Gastroesophageal sphincter (tissue), 4 donors: ENCODE data around the gene CDH13. TPM values are rescaled to one million over a fixed set of nuclear protein-coding genes. Genes with fewer than 3 reads are reported as not detected.
A peak's percentile ranks its signal among the peaks of the same experiment; 100 is the strongest.

Experiments
- ATAC-seq: fragments of 150-250 bp; one replicate; pipeline ENCODE4 v1.9.1; 2016; ENCODE audit warnings: mild to moderate bottlenecking, moderate library complexity
- H3K27ac ChIP-seq, 4 donors: fragments of 200-600 bp; sonication (generic) in 3 of 4; 1 replicate in 3 of 4; 2 replicates in 1 of 4; pipeline ENCODE4 v1.5.1; 2016 to 2019
- H3K27me3 ChIP-seq: fragments of 200-600 bp; sonication (generic); one replicate; pipeline ENCODE4 v1.5.1; 2019
- H3K36me3 ChIP-seq, 2 donors: fragments of 200-600 bp; sonication (generic); one replicate each; pipeline ENCODE4 v1.5.1; 2019; ENCODE audit warnings: control low read depth in 1 of 2
- H3K4me1 ChIP-seq, 3 donors: fragments of 200-600 bp; sonication (generic); 1 replicate in 2 of 3; 2 replicates in 1 of 3; pipeline ENCODE4 v1.5.1; 2016 to 2019; ENCODE audit warnings: control low read depth in 2 of 3
- H3K4me3 ChIP-seq, 2 donors: fragments of 200-600 bp; sonication (generic); one replicate each; pipeline ENCODE4 v1.5.1; 2019; ENCODE audit warnings: mild to moderate bottlenecking in 1 of 2, moderate library complexity in 1 of 2
- H3K9me3 ChIP-seq, 3 donors: fragments of 200-600 bp; sonication (generic); one replicate each; pipeline ENCODE4 v1.5.1; 2017 to 2019; ENCODE audit warnings: control low read depth in 2 of 3
- EP300 ChIP-seq: sonication (generic); formaldehyde crosslinking; IDR thresholded peaks from one replicate; pipeline ENCODE4 v1.6.1; 2017; ENCODE audit warnings: antibody characterized with exemption, mild to moderate bottlenecking
- POLR2A ChIP-seq, 2 donors: fragments of 450-650 bp; IDR thresholded peaks; one replicate each; pipeline ENCODE4 v1.6.1; 2017; ENCODE audit warnings: antibody characterized with exemption in 2 of 2, mild to moderate bottlenecking in 2 of 2, moderate library complexity in 1 of 2
- POLR2AphosphoS5 ChIP-seq: sonication (generic); formaldehyde crosslinking; IDR thresholded peaks from one replicate; pipeline ENCODE4 v1.6.1; 2017; ENCODE audit warnings: antibody characterized with exemption
- WGBS, 2 donors: methylation state at CpG; one replicate each; pipeline ENCODE4 v1.1.5; 2018; ENCODE audit warnings: low coverage in 1 of 2; 5-methylcytosine and 5-hydroxymethylcytosine counted together
- total RNA-seq, 4 donors: library from RNA; depleted of rRNA; stranded (reverse); fragments of >200 nt; gene quantifications; one replicate each; pipeline ENCODE4 v1.1.0, GENCODE V29; 2016
- TF ChIP-seq, protein P1 (sequence below), 4 experiments: fragments of 200-600 bp in 2 of 4; fragments of 450-650 bp in 2 of 4; sonication (generic) in 1 of 4; IDR thresholded peaks; one replicate each; pipeline ENCODE4 v1.5.1; 2017 to 2019; ENCODE audit warnings: antibody characterized with exemption in 4 of 4, mild to moderate bottlenecking in 2 of 4, moderate library complexity in 2 of 4

Gene CDH13
- total RNA-seq, 4 donors from 2014 or later: 4.2 to 22.3 (median 11.4) TPM

DNA sequence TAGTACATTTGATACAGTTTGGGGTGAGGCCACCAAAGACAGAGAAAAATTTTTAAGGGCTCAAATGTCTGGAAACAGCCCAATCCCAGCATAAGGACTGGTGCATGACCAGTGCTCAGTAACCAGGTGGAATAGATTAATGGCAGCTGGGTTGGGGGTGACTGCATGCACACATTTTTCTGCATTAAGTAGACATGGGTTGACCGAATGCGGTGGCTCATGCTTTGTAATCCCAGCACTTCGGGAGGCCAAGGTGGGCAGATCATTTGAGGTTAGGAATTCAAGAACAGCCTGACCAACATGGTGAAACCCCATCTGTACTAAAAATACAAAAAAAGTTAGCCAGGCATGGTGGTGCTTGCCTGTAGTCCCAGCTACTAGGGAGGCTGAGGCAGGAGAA is 1060.0 kb downstream of the CDH13 start:
- Histone ChIP-seq H3K4me3 (no peak overlapping the region), H3K27me3 (no peaks in the 10 kb centered on the region), H3K36me3 (no peaks in the 10 kb centered on the region), H3K4me1 (peaks cover 0 to 13% (median 2%) of the 10 kb centered on the region in 3 donors), H3K9me3 (no peaks in the 10 kb centered on the region), H3K27ac (no peak overlapping the region)
- no peak for TF ChIP-seq EP300
- TF ChIP-seq, protein P1, sequence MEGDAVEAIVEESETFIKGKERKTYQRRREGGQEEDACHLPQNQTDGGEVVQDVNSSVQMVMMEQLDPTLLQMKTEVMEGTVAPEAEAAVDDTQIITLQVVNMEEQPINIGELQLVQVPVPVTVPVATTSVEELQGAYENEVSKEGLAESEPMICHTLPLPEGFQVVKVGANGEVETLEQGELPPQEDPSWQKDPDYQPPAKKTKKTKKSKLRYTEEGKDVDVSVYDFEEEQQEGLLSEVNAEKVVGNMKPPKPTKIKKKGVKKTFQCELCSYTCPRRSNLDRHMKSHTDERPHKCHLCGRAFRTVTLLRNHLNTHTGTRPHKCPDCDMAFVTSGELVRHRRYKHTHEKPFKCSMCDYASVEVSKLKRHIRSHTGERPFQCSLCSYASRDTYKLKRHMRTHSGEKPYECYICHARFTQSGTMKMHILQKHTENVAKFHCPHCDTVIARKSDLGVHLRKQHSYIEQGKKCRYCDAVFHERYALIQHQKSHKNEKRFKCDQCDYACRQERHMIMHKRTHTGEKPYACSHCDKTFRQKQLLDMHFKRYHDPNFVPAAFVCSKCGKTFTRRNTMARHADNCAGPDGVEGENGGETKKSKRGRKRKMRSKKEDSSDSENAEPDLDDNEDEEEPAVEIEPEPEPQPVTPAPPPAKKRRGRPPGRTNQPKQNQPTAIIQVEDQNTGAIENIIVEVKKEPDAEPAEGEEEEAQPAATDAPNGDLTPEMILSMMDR (IDR thresholded peaks at IDR 0.05): no peak
- TF ChIP-seq POLR2A (IDR thresholded peaks at IDR 0.05): no peak
- ATAC-seq: no peak
- 90 to 95% methylated on average over 3 of the region's 3 CpGs for WGBS, 2 donors

DNA sequence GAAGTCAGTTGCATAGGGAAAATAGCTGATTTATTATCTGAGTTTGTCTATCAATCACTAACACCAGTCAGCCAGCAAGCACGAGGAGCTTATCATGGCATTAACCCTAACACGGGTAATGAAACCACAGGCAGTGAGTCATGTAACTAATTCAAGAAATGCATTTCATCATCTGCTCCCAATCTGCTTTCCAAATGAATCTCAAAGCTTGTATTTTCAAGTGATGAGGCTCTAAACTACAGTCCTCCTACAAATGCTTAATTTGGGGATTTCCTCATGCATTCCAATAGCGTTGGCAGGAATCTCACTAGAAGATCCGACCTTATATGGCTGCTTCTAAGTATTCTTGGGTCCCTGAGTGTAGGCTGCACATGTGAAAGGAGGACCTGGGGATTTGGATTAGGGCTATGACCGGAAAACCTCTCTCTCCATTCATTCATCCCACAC is 1062.6 kb downstream of the CDH13 start:
- Histone ChIP-seq H3K4me3 (no peak overlapping the region), H3K4me1 (peaks cover 0 to 13% (median 2%) of the 10 kb centered on the region in 3 donors), H3K36me3 (no peaks in the 10 kb centered on the region), H3K9me3 (no peaks in the 10 kb centered on the region), H3K27ac (no peak overlapping the region), H3K27me3 (no peaks in the 10 kb centered on the region)
- no peak for ATAC-seq
- WGBS, 2 donors: 8 to 22% methylated on average over 5 of the region's 5 CpGs
- TF ChIP-seq, protein P1 (IDR thresholded peaks at IDR 0.05): no peak
- TF ChIP-seq POLR2AphosphoS5: peak; percentile 59

DNA sequence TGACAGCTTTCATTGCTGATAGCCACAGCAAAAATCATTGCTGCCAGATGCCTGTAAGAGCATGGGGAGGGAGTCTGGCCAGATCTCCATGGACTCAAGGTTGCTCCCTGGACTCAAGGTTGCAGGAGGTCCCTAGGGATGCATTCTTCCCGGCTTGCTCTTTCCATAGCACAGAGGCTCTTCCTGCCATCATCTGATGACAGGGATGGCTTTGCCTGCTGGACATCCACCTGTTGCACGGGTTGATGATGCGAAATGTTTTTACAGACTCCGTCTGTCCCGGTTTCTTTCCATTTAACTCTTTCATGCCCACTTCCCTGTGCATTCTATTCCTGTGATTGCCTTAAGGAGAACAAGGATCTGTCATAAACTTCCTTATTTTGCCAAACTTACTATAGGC is 1065.5 kb downstream of the CDH13 start:
- H3K4me3 ChIP-seq: no peak overlapping the region
- no peaks in the 10 kb centered on the region for H3K9me3 ChIP-seq
- ATAC-seq: no peak
- no peaks in the 10 kb centered on the region for H3K36me3 ChIP-seq
- no peak overlapping the region for H3K27ac ChIP-seq
- peaks cover 0 to 13% (median 2%) of the 10 kb centered on the region in 3 donors for H3K4me1 ChIP-seq
- TF ChIP-seq POLR2AphosphoS5 (no peak), EP300 (no peak), POLR2A (IDR thresholded peaks at IDR 0.05) (no peak)
- TF ChIP-seq, protein P1 (IDR thresholded peaks at IDR 0.05): no peak
- WGBS, 2 donors: 23 to 26% methylated on average over 3 to 4 of the region's 5 CpGs
- H3K27me3 ChIP-seq: no peaks in the 10 kb centered on the region

DNA sequence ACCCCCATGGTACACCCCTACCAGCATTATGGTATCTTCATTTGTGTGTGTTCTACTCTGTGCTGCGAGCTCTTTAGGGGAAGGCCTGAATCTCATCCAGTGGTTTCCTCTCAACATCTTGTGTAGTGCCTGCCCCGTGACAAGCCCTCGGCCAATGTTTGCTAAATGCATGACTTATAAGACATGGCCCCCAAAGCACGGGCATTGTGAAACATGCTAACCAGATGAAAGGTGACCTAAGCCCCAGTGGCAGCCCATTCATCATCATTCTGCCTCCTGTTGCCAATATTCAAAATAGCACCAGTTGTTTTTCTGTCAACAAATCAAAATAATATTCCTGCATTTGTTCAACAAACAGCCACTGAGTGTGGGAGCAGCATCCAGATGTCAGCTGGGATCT is 1072.2 kb downstream of the CDH13 start:
- H3K27me3 ChIP-seq: no peaks in the 10 kb centered on the region
- no peaks in the 10 kb centered on the region for H3K4me1 ChIP-seq
- no peak overlapping the region for H3K4me3 ChIP-seq
- 67 to 78% methylated on average over 1 to 2 of the region's 4 CpGs for WGBS, 2 donors
- TF ChIP-seq, protein P1 (IDR thresholded peaks at IDR 0.05): no peak
- no peak for TF ChIP-seq EP300
- H3K36me3 ChIP-seq: no peaks in the 10 kb centered on the region
- no peak for ATAC-seq
- H3K9me3 ChIP-seq: no peaks in the 10 kb centered on the region
- H3K27ac ChIP-seq: no peak overlapping the region

- WGBS, 2 donors: 61 to 80% methylated on average over 3 to 4 of the region's 4 CpGs
- H3K9me3 ChIP-seq: no peaks in the 10 kb centered on the region
- TF ChIP-seq EP300 (no peak), POLR2A (IDR thresholded peaks at IDR 0.05) (no peak), POLR2AphosphoS5 (no peak)
- TF ChIP-seq, protein P1 (IDR thresholded peaks at IDR 0.05): no peak
- H3K36me3 ChIP-seq: no peaks in the 10 kb centered on the region
- H3K4me3 ChIP-seq: no peak overlapping the region
- no peak for ATAC-seq
- H3K4me1 ChIP-seq: no peaks in the 10 kb centered on the region
- no peaks in the 10 kb centered on the region for H3K27me3 ChIP-seq
- no peak overlapping the region for H3K27ac ChIP-seq
Observed at GRCh38 chr16:83699817-83700216, 1073.0 kb downstream of the CDH13 start.
